ENCODE results near the gene ANKRD12.

GRCh38 chr18:9328776-9329175 lies 192.2 kb downstream of the ANKRD12 start:
- TF ChIP-seq CTCF (tag by site-specific recombination; IDR thresholded peaks at IDR 0.05), result no peak
- TF ChIP-seq ZNF24 (tag by site-specific recombination; IDR thresholded peaks at IDR 0.05), result no peak
- TF ChIP-seq ZSCAN5A (tag by site-specific recombination; IDR thresholded peaks at IDR 0.05), result no peak
- TF ChIP-seq ZNF747 (tag by site-specific recombination; IDR thresholded peaks at IDR 0.05), result no peak
- TF ChIP-seq ZNF157 (tag by site-specific recombination; IDR thresholded peaks at IDR 0.05), result no peak
- TF ChIP-seq ZFP3 (tag by site-specific recombination; IDR thresholded peaks at IDR 0.05; ENCODE audit: low read depth), result no peak
- no peak for TF ChIP-seq REST (tag by site-specific recombination; IDR thresholded peaks at IDR 0.05)
- no peak for TF ChIP-seq ZNF785 (tag by site-specific recombination; IDR thresholded peaks at IDR 0.05)
- TF ChIP-seq SALL2 (tag by site-specific recombination; IDR thresholded peaks at IDR 0.05; ENCODE audit: borderline replicate concordance), result no peak
- no peak for TF ChIP-seq ZNF692 (tag by site-specific recombination; IDR thresholded peaks at IDR 0.05)

Measured in HEK293 (cell line).